HUES64 (cell line): ENCODE results near the gene CBX4.

ENCODE experiments used
- H3K27ac ChIP-seq: 2 replicates; pipeline ENCODE4 v1.7.0; 2013; ENCODE audit warnings: low read depth, low read length, inconsistent platforms
- H3K27me3 ChIP-seq: 2 replicates; pipeline ENCODE4 v1.6.1; 2013; ENCODE audit warnings: mild to moderate bottlenecking, low read length; ENCODE audit not compliant: insufficient read depth
- H3K36me3 ChIP-seq: 2 replicates; pipeline ENCODE4 v1.6.1; 2013; ENCODE audit warnings: mild to moderate bottlenecking, low read length; ENCODE audit not compliant: insufficient read depth
- H3K4me1 ChIP-seq: 2 replicates; pipeline ENCODE4 v1.6.1; 2013; ENCODE audit warnings: mild to moderate bottlenecking, low read length, moderate library complexity; ENCODE audit not compliant: insufficient read depth
- H3K4me3 ChIP-seq: 2 replicates; pipeline ENCODE4 v1.5.1; 2013; ENCODE audit warnings: mild to moderate bottlenecking, low read length, moderate library complexity
- H3K9ac ChIP-seq: 2 replicates; pipeline ENCODE4 v1.6.1; 2013; ENCODE audit warnings: mild to moderate bottlenecking, low read depth, low read length
- H3K9me3 ChIP-seq: 2 replicates; pipeline ENCODE4 v1.6.1; 2013; ENCODE audit warnings: low read depth, low read length; ENCODE audit not compliant: insufficient read depth
- WGBS: fragments of 150-250, 120-280 bp; methylation state at CpG from one replicate; pipeline ENCODE4 v1.1.7; 2013; ENCODE audit warnings: missing lambda C conversion rate; 5-methylcytosine and 5-hydroxymethylcytosine counted together

CBX4 gene

GRCh38 chr17:79824893-79825579, 14.2 kb downstream of the CBX4 start:
- Histone ChIP-seq H3K36me3 (no peaks in the 10 kb centered on the region), H3K27ac (no peak overlapping the region), H3K9me3 (no peaks in the 10 kb centered on the region), H3K9ac (no peak overlapping the region), H3K4me1 (peaks cover 6% of the 10 kb centered on the region; the same call in 1 of the 2 replicates), H3K4me3 (no peak overlapping the region), H3K27me3 (peaks cover 90% of the 10 kb centered on the region)
- WGBS = 86% methylated on average over 6 of the region's 6 CpGs

- peaks cover 90% of the 10 kb centered on the region for H3K27me3 ChIP-seq
These were observed 15.0 kb downstream of the CBX4 start for GRCh38 chr17:79824234-79824633.

GRCh38 chr17:79822583-79823124, 16.6 kb downstream of the CBX4 start:
- Histone ChIP-seq H3K36me3 (no peaks in the 10 kb centered on the region), H3K27me3 (peaks cover 93% of the 10 kb centered on the region), H3K4me3 (no peak overlapping the region), H3K9me3 (no peaks in the 10 kb centered on the region), H3K9ac (no peak overlapping the region), H3K4me1 (no peaks in the 10 kb centered on the region), H3K27ac (no peak overlapping the region)
- WGBS = 94% methylated on average over 17 of the region's 17 CpGs

More at GRCh38 chr17:79824234-79824633, 15.0 kb downstream of the CBX4 start:
- WGBS = 95% methylated on average over 17 of the region's 17 CpGs
- H3K4me1 ChIP-seq = peaks cover 6% of the 10 kb centered on the region; the same call in 1 of the 2 replicates
- H3K9ac ChIP-seq = no peak overlapping the region
- H3K9me3 ChIP-seq = no peaks in the 10 kb centered on the region
- no peaks in the 10 kb centered on the region for H3K36me3 ChIP-seq
- H3K4me3 ChIP-seq = no peak overlapping the region
- H3K27ac ChIP-seq = no peak overlapping the region

- WGBS = 86% methylated on average over 12 of the region's 12 CpGs
- Histone ChIP-seq H3K27ac (no peak overlapping the region), H3K4me1 (no peaks in the 10 kb centered on the region), H3K9me3 (no peaks in the 10 kb centered on the region), H3K36me3 (no peaks in the 10 kb centered on the region), H3K9ac (no peak overlapping the region), H3K27me3 (peaks cover 93% of the 10 kb centered on the region), H3K4me3 (no peak overlapping the region)
These were observed 17.7 kb downstream of the CBX4 start for GRCh38 chr17:79821331-79822095.

- H3K27ac ChIP-seq = no peak overlapping the region
- no peaks in the 10 kb centered on the region for H3K36me3 ChIP-seq
- H3K4me3 ChIP-seq = no peak overlapping the region
- H3K9ac ChIP-seq = no peak overlapping the region
- WGBS = 94% methylated on average over 4 of the region's 4 CpGs
- no peaks in the 10 kb centered on the region for H3K9me3 ChIP-seq
- H3K4me1 ChIP-seq = no peaks in the 10 kb centered on the region
- H3K27me3 ChIP-seq = peaks cover 93% of the 10 kb centered on the region
These were observed 18.3 kb downstream of the CBX4 start for GRCh38 chr17:79820959-79821330.

GRCh38 chr17:79819534-79820276, 19.5 kb downstream of the CBX4 start:
- 87% methylated on average over 13 of the region's 13 CpGs for WGBS
- H3K27ac ChIP-seq = no peak overlapping the region
- no peaks in the 10 kb centered on the region for H3K36me3 ChIP-seq
- H3K9ac ChIP-seq = no peak overlapping the region
- H3K4me1 ChIP-seq = no peaks in the 10 kb centered on the region
- no peaks in the 10 kb centered on the region for H3K9me3 ChIP-seq
- no peak overlapping the region for H3K4me3 ChIP-seq
- peaks cover 93% of the 10 kb centered on the region for H3K27me3 ChIP-seq

- H3K27ac ChIP-seq = no peak overlapping the region
- WGBS = 84% methylated on average over 5 of the region's 5 CpGs
- peaks cover 93% of the 10 kb centered on the region for H3K27me3 ChIP-seq
- H3K9ac ChIP-seq = no peak overlapping the region
- no peaks in the 10 kb centered on the region for H3K36me3 ChIP-seq
- peaks cover 4% of the 10 kb centered on the region; the same call in 1 of the 2 replicates for H3K4me1 ChIP-seq
- H3K4me3 ChIP-seq = no peak overlapping the region
- H3K9me3 ChIP-seq = no peaks in the 10 kb centered on the region
These were observed 20.2 kb downstream of the CBX4 start for GRCh38 chr17:79819085-79819484.

- Histone ChIP-seq H3K9ac (no peak overlapping the region), H3K27ac (no peak overlapping the region), H3K4me1 (peaks cover 5% of the 10 kb centered on the region; the same call in 1 of the 2 replicates), H3K36me3 (no peaks in the 10 kb centered on the region), H3K27me3 (peaks cover 95% of the 10 kb centered on the region), H3K4me3 (no peak overlapping the region), H3K9me3 (no peaks in the 10 kb centered on the region)
- WGBS = 87% methylated on average over 12 of the region's 12 CpGs
These were observed 21.0 kb downstream of the CBX4 start for GRCh38 chr17:79818026-79818758.

GRCh38 chr17:79815836-79816461, 23.3 kb downstream of the CBX4 start:
- Histone ChIP-seq H3K36me3 (no peaks in the 10 kb centered on the region), H3K4me1 (peaks cover 19% of the 10 kb centered on the region), H3K4me3 (peak overlapping the region; percentile 26; the same call in 1 of the 2 replicates), H3K9me3 (no peaks in the 10 kb centered on the region), H3K9ac (no peak overlapping the region), H3K27ac (no peak overlapping the region), H3K27me3 (peaks cover 97% of the 10 kb centered on the region)
- WGBS = 7% methylated on average over 40 of the region's 41 CpGs
